ENCODE results near the gene PRSS57. TPM values are rescaled to one million over a fixed set of nuclear protein-coding genes. Genes with fewer than 3 reads are reported as not detected.
A peak's percentile ranks its signal among the peaks of the same experiment; 100 is the strongest.

Gene PRSS57
- total RNA-seq, 1 donor from 2014 or later: not detected

DNA sequence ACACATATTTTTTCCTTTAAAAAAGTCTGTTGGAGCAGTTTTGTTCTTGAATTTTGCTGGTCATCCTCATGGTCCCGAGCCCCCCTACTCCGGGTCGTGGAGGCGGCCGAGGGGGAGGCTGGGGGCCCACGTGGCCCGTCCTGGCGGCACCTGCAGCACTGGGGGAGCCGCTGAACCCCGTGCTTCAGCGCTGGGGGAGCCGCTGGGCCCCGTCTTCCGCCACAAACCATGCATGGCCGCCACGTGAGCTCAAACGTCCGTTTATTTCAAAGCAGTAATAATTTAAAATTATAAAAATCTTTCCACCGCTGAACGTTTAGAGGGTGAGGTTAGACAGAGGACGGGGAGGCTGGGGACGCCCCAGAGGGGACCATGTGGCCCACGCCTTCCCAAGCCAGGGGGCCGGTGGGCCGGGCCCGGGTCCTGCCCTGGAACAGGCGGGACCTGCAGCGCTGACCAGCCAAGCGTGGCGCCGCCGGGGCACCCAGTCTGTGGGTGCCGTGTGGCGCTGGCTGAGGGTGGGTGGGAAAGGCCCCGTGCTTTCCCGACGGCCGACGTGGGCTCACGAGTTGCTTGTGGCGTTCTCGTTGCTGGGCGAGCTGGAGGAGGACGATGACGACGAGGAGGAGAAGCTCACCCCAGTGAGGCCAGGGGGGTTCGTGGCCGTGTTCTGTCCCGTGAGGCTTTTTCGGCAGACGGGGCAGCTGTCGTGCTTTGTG, 47.5 kb downstream of the PRSS57 start:
- TF ChIP-seq, protein P1, sequence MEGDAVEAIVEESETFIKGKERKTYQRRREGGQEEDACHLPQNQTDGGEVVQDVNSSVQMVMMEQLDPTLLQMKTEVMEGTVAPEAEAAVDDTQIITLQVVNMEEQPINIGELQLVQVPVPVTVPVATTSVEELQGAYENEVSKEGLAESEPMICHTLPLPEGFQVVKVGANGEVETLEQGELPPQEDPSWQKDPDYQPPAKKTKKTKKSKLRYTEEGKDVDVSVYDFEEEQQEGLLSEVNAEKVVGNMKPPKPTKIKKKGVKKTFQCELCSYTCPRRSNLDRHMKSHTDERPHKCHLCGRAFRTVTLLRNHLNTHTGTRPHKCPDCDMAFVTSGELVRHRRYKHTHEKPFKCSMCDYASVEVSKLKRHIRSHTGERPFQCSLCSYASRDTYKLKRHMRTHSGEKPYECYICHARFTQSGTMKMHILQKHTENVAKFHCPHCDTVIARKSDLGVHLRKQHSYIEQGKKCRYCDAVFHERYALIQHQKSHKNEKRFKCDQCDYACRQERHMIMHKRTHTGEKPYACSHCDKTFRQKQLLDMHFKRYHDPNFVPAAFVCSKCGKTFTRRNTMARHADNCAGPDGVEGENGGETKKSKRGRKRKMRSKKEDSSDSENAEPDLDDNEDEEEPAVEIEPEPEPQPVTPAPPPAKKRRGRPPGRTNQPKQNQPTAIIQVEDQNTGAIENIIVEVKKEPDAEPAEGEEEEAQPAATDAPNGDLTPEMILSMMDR (IDR thresholded peaks at IDR 0.05): no peak
- Mint-ChIP-seq H3K27me3 (no peaks in the 10 kb centered on the region), H3K4me1 (peaks cover 13% of the 10 kb centered on the region), H3K27ac (peak overlapping the region; percentile 63), H3K36me3 (ENCODE audit: low read depth) (peaks cover 37% of the 10 kb centered on the region), H3K4me3 (peak overlapping the region; percentile 50), H3K9me3 (no peaks in the 10 kb centered on the region)
- DNase-seq: no peak
- ChIA-PET CTCF (no interaction called here), POLR2A (interaction anchor here (1.0 to 3.6 kb wide), 2 partner anchors 13 to 14 kb away, joined by 4 to 21 read pairs; partner anchors contain the start of gene POLRMT)
- intact Hi-C loops (cut with micrococcal nuclease): no loop called here
- peak; percentile 67 for ATAC-seq (ENCODE audit: low read depth)

DNA sequence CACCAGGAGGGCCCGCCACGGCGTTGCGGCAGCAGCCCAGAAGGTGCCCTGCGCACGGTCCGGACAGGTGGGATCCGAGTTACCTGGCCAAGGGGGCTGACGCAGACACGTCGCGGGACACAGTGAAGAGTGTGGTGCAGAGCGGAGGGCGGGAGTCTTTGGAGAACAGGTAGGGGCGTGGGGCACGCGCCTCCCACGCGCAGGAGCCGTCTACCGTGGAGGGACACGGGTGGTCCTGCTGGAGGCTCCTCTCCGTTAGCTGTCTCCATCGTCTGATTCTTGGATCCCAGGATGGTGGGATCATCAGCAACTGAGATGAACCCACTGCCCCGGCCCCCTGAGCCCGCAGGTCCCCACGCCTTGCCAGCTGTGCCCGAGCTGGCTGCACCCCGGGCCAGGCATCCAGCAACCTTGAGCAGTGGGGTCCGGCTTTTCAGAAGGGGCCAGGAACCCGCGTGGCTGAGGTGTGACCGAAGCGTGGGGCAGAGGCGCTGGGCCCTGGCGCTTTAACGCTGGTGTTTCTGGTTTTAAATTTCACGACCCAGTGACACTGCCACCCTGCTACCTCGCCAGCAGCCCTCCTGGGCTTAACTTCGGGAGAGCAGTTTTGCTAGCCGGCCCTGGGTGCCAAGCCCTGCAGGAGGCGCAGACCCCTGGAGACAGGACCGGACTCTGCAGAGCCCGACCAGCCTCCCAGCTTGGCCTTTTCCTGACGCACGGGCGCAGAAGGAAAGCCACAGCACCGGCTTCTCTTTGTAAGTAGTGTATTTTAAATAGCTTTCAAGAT, 48.3 kb downstream of the PRSS57 start:
- POLR2A ChIA-PET: interaction anchor here (3.6 kb wide), 1 partner anchor 14 kb away, joined by 21 read pairs; no protein-coding TSS in a partner anchor

DNA sequence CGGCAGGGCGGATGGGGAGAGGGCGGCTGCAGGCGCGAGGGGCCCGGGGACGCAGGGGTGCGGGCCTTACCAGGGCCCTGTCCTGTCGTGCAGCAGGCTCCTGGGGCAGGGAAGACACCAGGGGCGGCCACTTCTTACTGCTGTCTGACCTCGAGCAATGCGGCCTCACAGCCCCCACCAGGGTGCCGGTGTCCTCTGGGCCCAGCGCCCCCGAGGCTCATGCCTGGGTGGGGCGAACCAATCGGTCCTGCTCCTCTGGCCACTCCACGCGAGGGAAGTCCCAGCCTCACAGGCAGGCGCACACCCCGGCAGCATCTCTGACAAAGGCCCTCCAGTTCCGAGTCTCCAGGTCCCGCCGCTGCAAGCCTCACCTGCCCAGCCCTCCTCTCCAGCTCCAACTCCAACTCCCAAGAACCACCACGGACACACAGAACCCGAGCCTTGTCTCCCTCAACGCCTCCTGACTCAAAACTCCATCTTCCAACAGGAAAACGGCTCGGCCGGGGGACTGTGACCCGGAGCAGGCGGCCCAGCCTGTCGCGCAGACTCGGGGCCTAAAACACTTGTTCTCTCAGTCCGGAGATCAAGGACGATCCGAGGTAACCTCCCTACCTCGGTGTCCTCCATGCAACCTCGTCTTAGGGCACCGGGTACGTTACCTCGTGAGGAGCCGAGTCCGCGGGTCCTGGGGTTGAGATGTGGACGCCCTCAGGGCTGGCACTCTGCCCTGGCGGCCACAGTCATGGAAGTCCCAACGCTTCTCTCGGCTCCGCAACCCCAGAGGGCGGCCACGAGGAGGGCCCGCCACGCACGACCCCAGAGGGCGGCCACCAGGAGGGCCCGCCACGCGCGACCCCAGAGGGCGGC, 49.1 kb downstream of the PRSS57 start:
- ChIA-PET CTCF (no interaction called here), POLR2A (no interaction called here)
- Mint-ChIP-seq H3K27me3 (no peaks in the 10 kb centered on the region), H3K27ac (peak overlapping the region; percentile 30), H3K9me3 (no peaks in the 10 kb centered on the region), H3K4me3 (no peak overlapping the region), H3K36me3 (ENCODE audit: low read depth) (peaks cover 33% of the 10 kb centered on the region), H3K4me1 (peaks cover 15% of the 10 kb centered on the region)
- DNase-seq (no peak), ATAC-seq (ENCODE audit: low read depth) (no peak)
- TF ChIP-seq, protein P1 (IDR thresholded peaks at IDR 0.05): no peak
- intact Hi-C loops (cut with micrococcal nuclease): no loop called here

More for the DNA sequence above, 48.3 kb downstream of the PRSS57 start:
- CTCF ChIA-PET: no interaction called here
- no peak for ATAC-seq (ENCODE audit: low read depth)
- DNase-seq: no peak
- Mint-ChIP-seq H3K4me3 (no peak overlapping the region), H3K4me1 (peaks cover 13% of the 10 kb centered on the region), H3K27ac (no peak overlapping the region), H3K36me3 (ENCODE audit: low read depth) (peaks cover 37% of the 10 kb centered on the region), H3K9me3 (no peaks in the 10 kb centered on the region), H3K27me3 (no peaks in the 10 kb centered on the region)
- TF ChIP-seq, protein P1 (IDR thresholded peaks at IDR 0.05): no peak
- intact Hi-C loops (cut with micrococcal nuclease): no loop called here

DNA sequence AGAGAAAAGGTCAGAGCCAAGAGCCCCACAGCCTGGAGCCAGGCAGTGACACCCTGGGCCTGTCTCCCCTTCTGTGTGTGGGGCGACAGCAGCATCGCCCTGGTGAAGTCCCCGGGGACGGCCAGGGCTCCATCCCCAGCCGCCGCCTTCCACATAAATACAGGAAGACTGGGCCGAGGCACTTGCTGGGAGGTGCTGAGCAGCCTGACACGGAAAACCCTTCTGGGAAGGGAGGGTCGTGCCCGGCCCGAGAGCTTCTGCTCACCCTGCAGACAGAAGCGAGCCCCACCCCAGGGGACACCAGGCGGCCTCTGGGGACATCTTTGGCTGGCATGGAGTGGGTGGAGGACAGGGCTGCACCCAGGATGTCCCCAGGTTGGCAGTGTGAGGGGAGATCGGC, 50.5 kb downstream of the PRSS57 start:
- H3K4me3 Mint-ChIP-seq: no peak overlapping the region
- DNase-seq (no peak), ATAC-seq (ENCODE audit: low read depth) (no peak)
- no peaks in the 10 kb centered on the region for H3K27me3 Mint-ChIP-seq
- POLR2A ChIA-PET: no interaction called here
- H3K36me3 Mint-ChIP-seq (ENCODE audit: low read depth): peaks cover 28% of the 10 kb centered on the region
- intact Hi-C loops (cut with micrococcal nuclease): no loop called here
- TF ChIP-seq, protein P1 (IDR thresholded peaks at IDR 0.05): no peak
- H3K4me1 Mint-ChIP-seq: peaks cover 15% of the 10 kb centered on the region
- CTCF ChIA-PET: no interaction called here
- H3K9me3 Mint-ChIP-seq: no peaks in the 10 kb centered on the region
- H3K27ac Mint-ChIP-seq: peak overlapping the region; percentile 24

Measured in activated B cell treated with CpG ODN at 0.5 μM for 24 hours (primary cell).